ENCODE results near the gene POLRMT.
"Not testable (repeated sequence)": the region's sequence is repeated elsewhere in the genome, so short reads cannot be mapped to it uniquely, and the experiment has no call there.

Gene POLRMT

DNA sequence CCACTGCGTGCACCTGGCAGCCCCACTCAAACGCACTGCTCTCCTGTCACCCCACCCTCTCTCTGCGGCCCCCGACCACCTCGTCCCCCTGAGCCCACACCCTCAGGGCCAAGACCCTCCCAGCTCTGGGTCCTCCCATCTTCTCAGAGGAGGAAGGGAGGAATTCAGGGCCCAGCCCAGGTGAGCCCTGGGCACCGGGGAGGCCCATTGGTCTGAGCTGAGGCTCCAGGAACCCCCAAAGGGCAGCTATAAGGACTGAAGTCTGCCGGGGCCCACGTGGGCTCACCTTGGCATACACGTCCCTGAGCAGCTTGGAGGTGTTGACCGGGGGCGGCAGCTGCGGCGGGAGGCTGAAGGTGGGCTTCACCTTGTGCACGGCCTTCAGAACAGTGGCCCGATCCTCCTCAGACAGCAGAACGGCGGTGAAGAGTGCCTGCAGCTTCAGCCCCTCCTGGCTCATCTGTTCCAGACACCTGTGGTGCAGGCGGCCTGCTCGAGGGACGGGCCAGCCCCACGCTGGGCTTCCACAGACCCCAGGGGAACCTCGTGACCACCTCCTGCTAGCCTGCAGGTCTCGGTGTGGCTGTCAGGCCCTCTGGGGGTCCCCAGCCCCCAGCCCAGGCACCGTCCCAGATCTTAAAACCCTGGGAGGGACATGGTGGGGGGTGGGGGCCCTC, 8.8 kb downstream of the POLRMT start:
- DNase-seq = no peak

DNA sequence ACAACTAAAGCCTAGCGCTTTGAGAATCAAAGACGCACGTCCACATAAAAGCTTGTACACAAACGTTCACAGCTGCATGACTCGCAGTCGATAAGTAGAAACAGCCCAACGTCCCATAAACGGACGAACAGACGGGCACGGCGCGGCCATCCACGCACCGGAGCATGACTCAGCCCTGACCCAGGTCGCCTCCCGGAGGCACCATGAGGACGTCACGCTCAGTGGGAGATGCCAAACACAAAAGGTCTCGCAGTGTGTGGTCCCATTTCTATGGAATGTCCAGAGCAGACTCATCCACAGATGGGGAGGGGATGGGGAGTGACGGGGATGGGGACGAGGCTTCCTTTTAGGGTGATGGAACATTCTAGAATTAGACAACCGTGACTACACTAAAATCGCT, 9.4 kb downstream of the POLRMT start:
- DNase-seq = peak; percentile 83

DNA sequence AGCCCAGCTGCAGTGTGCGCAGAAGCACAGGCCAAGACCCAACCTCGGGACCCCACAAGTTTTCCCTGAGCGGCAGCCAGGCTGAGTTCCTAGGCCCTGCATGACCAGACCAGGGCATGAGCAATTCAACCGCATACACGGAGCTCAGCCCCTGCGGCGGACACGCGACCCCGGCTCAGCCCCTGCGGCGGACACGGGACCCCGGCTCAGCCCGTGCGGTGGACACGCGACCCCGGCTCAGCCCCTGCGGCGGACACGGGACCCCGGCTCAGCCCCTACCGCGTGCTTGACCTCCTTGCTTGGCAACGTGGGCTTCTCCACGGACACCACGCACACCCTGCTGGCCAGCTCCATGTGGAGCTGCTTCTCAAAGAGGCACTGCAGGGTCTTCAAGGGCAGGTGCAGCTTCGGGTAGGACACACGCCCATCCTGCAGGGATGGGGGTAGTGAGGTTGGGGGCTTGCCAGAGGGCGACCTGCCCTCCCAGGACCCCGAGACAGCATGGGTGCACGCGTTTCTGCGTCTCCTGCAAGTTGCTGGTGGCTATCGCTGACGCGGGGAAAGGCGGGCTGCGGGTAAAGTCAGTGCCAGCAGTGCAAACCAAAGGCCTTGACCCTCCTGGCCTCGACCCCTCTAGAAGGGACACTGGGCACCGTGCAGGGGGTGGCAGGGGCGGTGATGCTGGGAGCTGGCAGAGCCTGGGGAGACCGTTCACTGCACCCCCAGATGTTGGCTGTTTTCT, 10.0 kb downstream of the POLRMT start:
- no peak for DNase-seq

DNA sequence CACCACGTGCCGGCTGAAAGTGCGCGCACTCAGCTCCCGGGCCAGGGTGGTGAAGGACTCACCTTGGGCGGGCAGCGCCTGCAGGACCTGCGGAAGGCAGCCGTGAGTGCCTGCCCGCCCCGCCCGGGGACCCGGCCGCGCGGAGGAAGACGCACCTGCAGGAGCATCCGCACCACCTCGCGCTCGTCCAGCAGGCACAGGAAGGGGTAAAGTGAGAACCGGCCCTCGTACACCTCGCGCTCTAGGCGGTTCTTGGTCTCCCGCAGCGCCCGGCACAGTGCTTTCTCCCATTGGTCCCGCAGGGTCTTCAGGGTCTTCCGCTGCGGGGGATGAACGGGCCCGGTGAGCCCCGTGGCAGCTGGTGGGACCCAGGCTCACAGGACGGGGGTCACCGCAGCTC, 10.7 kb downstream of the POLRMT start:
- no peak for DNase-seq

DNA sequence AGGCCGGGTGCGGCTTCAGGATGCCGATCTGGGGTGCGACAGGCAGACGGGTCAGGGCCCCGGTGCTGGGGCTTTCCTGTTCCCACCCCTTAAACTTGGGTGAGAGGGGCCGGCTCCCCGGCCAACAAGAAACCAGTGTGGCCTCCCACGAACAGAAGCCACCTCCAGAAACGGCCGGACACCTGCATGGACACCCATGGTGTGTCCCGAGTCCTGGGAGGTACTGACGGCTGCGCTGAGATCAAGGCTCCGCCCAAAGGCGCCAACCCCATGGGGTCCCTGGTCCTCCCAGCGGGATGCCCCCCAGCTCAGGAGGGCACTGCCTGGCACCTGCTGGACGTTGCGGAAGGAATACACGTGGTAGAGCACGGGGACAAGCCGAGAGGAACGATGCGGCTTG, 11.5 kb downstream of the POLRMT start:
- no peak for DNase-seq

DNA sequence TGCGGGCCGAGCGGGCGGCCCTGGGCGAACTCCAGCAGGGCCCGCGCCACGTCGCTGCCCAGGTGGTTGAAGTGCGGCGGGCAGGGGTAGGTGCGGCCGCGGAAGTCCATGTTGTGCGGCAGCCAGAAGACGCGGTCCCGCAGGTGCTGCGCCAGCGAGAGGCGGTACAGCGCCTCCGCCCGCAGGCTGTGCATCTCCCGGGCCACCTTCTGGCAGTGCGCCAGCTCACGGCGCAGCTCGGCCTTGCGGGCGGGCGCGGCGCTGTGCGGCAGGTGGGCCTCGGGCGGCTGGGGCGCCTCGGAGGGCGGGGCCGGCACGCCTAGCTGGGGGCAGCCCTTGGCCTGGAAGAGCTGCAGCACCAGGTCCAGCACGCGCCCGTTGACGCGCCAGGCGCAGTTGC, 12.1 kb downstream of the POLRMT start:
- not testable (repeated sequence) for DNase-seq

DNA sequence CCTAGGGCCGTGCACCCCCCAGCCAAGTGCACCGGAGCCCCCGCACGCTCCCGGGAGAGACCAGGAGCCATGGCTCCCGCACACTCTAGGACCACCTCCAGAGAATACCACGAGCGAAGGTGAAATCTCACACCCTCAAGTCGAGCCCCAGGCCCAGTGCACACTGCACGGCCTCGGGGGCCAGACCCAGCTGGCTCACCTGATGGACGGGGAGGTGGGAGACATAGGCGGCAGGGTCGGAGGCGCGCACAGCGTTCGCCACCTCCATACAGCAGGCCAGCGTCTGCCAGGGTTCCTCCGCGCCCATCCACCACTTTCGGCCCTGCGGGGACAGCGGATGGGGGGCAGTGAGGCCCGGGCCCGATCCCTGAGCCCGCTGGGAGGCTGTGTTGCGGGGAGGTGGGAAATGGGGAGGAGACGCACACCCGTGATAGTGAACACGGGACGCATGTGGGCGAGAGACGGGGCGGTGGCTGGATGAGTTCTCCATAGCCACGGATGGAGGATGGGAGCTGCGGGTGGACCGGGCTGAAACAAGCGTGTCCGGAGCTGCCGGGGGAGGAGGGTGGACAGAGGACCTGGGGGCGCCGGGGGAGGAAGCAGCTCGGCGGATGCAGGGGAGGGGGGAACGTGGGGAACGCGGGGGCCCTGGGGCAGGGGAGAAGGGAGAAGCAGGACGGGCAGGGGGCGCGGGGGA, 13.0 kb downstream of the POLRMT start:
- no peak for DNase-seq

DNA sequence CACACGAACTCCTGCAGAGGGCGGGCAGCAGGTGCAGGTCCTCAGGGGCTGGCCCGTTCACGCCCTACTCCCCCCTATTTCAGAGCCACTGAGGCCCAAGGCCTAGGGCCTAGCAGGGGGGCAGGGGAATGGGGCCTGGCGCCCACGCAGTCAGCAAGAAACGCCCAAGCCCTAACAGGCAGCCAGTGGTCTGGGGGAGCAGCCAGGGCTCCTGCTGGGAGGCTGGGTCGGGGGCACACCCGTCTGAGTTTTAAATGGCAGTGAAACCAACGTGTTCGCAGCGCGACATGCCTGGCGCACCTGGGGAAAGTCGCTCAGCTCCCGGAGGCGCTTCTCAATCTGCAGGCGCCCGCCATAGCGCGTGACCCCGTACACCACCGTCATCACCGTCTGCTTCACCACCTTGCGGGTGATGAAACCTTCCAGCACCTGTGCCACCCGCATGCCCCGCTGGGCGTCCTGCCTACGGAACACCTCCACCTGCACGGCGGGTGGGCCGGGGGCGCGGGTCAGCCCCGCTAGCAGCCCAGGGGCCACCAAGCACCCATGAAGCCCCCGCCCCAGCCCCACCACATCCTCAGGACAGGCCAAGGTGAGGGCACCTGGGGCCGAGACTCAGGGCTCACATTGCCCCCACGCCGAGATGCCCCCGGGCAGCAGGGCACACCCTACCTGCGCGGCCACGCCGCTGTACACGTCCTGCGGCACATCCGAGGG, 13.9 kb downstream of the POLRMT start:
- DNase-seq = no peak

DNA sequence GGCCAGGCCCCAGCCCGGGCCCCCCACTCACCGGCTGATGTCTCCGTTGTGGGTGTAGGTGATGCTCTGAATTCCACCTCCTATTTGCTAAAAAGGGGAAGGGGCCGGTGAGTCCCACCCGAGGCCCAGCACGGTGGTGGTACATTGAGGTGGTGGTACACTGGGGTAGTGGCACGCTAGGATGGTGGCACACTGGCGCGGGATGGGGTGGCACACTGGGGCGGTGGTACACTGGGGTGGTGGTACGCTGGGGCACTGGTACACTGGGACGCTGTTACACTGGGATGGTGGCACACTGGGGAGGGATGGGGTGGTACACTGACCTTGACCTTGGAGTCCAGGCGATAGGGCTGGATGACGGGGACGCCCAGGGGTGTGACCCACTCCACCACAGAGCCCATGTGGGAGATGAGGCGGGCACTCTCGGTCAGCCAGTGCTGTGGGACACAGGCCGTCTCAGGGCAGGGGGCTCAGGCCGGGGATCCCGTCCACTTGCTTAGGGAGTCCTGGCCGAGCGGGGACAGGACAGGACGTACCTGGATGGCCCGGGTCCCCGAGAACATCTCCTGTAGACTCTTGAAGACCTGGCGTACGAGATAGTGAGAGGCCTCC, 14.6 kb downstream of the POLRMT start:
- DNase-seq = no peak

DNA sequence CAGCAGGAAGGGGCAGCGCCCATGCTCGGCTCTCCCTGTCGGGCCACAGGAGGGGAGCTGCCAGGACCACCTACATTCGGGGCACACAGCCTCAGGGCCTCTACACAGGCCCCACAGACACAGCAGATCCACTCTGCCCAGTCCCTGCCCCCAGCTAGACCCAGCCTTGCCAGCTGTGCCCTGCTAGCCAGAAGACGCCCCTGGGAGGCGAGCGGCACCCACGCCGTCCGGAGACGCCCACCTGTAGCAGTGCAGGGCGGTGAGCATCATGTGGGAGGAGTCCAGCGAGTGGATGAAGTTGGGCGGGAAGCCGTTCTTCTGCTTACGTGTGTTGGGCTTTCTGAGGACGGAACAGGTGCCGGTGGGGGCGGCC, 15.1 kb downstream of the POLRMT start:
- DNase-seq = no peak

DNA sequence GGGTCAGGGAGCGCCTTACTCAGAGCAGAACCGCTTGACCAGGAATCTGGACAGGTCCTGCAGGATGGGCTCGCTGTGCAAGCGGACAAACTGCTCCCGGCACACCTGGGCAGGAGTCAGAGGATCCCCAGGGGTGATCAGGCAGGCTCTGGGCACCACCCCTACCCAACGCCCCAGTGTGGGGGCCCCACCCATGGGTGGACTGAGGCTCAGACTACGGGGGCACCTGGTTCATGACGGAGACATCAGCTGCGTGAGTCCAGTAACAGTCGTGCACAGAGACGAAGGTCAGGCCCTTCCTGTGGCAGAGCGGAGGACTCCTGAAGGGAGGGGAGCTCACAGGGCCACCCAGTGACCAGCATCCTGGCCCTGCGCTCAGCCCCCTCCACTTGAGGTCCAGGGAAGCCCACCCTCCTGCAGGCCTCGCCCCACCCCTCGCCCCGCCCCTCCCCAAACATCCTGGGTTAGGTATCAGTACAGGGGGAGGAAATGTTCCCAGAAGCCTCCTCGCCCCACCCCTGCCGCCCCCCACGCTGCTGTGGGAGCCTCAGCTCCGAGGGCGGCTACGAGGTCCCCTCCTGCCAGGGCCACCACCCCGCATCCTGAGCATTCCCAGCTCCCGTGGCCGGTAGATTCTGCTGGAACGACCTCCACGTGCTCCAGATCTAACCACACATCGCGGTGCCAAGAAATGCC, 15.6 kb downstream of the POLRMT start:
- DNase-seq = no peak

DNA sequence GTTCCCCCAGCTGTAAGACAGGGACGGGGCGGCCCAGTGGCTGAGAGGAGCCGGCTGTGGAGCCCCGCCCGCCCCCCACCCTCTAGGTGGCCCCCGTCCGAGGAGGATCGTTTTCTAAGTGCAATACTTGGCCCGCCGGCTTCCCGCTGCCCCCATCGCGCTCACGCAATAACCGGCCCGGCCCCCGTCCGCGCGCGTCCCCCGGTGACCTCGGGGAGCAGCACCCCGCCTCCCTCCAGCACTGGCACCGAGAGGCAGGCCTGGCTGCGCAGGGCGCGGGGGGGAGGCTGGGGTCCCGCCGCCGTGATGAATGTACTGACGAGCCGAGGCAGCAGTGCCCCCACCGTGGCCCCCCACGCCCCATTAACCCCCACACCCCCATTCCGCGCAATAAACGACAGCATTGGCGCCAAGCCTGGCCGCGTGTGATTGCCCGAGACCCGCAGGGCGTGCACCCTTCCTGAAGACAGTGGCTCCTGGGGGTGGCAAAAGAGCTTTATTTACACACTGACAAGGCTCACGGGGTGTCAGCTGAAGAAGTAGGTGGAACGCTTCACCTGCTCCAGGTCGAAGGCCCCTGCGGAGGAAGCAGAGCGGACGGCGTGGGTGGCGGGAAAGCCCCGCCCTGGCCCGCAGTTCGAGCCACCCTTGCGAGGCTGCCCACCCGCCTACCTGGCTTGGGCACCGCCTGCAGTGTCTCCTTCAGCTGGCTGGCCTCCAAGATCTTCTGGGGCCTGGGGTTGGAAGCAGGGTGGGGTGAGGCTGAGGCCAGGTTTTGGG, 16.4 kb downstream of the POLRMT start:
- no peak for DNase-seq

DNA sequence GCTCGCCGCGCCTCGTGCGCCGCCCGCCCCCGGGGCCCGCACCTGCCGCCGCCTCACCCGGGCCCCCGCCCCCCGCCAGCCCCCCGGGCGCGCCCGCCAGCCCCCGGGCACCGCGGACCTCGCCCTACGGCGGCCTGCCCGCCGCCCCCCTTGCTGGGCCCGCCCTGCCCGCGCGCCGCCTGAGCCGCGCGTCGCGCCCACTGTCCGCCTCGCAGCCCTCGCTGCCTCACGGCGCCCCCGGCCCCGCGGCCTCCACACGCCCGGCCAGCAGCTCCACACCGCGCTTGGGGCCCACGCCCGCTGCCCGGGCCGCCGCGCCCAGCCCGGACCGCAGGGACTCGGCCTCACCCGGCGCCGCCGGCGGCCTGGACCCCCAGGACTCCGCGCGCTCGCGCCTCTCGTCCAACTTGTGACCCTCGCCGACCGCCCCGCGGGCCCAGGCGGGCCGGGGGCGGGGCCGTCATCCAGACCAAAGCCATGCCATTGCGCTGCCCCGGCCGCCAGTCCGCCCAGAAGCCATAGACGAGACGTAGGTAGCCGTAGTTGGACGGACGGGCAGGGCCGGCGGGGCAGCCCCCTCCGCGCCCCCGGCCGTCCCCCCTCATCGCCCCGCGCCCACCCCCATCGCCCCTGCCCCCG, 17.2 kb downstream of the POLRMT start:
- no peak for DNase-seq

DNA sequence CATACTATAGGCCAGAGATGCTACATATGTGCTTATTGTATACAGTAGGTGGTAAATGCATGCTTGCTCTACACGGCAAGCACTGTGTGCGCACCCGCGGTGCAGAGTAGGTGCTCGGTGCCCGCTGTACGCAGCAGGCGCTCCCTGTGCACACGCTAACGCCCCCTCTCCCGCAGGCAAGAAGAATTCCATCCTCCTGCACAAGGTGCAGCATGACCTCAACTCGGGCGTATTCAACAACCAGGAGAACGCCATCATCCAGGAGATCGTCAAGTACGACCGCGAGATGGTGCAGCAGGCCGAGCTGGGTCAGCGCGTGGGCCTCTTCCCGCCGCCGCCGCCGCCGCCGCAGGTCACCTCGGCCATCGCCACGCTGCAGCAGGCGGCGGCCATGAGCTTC, 17.7 kb downstream of the POLRMT start:
- DNase-seq = peak; percentile 13

DNA sequence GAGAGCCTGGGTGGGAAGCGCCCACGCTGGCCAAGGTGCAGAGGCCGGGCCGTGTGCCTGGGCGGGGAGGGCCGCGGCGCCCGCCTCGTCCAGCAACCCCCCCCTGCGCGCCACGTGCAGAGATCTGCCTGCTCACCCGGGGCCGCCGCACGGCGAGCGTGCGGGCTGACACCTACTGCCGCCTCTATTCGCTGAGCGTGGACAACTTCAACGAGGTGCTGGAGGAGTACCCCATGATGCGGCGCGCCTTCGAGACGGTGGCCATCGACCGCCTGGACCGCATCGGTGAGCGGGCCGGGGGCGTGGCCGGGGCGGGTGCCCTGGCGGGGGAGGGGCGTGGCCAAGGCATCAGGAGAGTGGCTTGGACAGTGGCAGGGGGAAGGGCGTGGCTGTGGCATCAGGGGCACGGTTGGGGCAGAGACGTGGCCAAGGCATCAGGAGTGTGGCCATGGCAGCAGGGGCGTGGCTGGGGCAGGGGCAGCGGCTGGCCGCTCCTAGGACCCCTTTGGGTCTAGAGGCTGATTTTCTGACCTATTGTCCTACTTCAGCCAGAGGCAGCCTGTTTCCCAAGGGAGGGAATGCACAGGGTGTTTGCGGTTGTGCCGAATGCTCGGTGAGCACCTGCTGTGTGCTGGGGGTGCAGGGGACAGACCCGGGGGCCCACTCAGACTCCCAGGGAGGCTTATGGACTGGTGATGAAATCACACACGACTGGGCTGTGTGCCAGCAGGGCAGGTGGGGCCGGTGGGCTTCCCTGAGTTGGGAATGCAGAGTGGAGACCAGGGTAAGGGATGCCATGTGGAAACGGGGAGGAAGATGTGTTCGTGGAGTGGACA, 19.4 kb downstream of the POLRMT start:
- no peak for DNase-seq

DNA sequence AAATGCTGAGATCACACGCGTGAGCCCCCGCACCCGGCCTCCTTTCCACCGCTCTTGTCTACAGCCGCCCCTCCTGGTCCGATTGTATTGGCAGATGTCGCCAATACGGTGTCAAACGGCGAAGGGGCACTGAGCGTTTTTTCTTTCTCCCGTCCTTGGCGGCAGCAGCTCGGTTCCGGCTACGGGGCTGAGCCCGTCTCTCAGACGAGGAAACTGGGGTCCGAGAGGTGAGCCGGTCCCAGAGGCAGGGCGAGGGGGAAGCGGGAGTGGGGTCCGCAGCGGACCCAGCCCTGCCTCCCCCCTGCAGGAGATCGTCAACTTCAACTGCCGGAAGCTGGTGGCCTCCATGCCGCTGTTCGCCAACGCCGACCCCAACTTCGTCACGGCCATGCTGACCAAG, 20.4 kb downstream of the POLRMT start:
- no peak for DNase-seq

DNA sequence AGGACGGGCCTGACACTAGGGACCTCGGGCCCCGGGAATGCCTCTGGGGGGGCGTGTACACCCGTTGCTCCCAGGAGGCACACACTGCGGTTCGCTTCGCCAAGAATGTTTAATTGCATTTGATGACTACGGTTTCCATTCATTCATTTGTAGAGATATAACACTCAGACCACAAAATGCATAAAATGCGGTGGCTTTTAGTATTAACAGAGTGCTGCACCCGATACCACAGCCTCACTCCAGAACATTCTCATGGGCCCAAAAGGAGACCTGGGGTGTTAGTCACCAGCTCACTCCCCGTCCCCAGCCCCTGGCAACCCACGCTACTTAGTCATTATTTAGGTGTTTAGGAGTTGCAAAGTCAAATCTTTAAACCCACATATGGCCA, 21.9 kb downstream of the POLRMT start:
- DNase-seq = peak; percentile 99

DNA sequence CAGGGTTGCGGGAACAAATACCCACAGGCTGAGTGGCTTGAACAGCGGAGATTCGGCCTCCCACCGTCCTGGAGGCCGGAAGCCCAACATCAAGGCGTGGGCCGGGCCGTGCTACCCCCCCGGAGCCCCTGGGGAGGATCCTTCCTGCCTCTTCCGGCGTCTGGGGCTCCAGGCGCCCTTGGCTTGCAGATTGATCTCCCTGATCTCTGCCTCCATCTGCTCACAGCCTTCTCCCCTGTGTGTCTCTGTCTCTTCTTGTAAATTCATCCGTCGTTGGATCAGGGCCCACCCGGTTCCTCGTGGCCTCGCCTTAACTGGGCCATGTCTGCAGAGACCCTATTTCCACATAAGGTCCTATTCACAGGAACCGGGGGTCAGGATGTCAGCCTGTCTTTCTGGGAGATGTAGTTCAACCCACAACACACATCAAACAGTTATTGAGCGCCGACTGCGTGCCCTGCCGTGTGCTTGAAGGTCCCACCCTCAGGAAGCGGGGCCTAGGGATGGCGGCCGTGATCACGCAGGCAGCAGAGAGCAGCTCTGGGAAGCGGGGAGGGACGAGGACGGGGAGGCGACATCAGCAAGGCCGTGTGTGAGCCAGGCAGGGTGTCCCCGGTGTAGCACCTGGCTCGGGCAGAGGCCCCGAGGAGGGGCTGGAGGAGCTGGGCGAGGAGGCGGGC, 22.4 kb downstream of the POLRMT start:
- peak; percentile 89 for DNase-seq

DNA sequence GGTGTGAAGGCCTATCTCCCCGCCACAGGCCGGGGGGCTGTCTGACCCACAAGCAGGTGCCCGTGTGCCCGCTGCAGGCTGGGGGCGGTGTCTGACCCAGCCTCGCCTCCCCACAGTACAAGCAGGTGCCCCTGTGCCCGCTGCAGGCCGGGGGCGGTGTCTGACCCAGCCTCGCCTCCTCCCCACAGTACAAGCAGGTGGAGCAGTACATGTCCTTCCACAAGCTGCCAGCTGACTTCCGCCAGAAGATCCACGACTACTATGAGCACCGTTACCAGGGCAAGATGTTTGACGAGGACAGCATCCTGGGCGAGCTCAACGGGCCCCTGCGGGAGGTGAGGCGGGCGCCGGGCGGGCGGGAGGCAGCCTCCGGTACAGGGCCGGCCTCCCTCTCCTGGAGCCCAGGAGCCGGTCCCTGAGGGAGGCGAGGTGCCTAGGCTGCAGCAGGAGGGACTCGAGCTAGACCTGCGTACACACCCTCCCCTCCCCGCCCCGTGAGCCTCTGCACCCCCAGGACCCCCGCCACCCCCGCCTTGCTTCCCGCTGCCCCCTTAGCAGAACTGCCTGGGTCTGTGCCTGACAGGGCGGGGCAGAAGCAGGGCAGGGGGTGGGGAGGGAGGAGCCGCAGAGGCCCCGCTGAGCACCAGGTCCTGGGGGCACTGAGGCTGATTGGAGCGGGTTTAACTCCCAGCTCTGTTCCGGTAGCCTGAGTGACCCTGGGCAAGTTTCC, 23.1 kb downstream of the POLRMT start:
- DNase-seq = no peak

All from fibroblast of skin of right biceps (primary cell).